OCI-LY7 (cell line): Measurements from ENCODE around the gene ZNF469. TPM values are rescaled to one million over a fixed set of nuclear protein-coding genes. Genes with fewer than 3 reads are reported as not detected.

Source experiments
- BruUV-seq: library from RNA; stranded (reverse); fragments of 400-500 nt; replicated peaks from 2 replicates; lab custom pipeline; 2021; lab: Mats Ljungman, UMichigan
- CTCF ChIA-PET: fragments of 300-600 bp; sonication (Branson Sonifier 250); formaldehyde crosslinking; loops from one replicate; lab custom pipeline; 2022; ENCODE audit warnings: antibody characterized with exemption; ENCODE audit not compliant: unreplicated experiment; lab: Charles Lee
- POLR2A ChIA-PET: fragments of 300-600 bp; sonication (Branson Sonifier 250); formaldehyde crosslinking; loops from one replicate; lab custom pipeline; 2022; ENCODE audit warnings: antibody characterized with exemption; lab: Charles Lee
- DNase-seq: peaks from one replicate; pipeline ENCODE4 v3.0.0-alpha.2; 2015; ENCODE audit warnings: low spot score
- H2AFZ ChIP-seq: fragments of 200-600 bp; sonication (generic), shearing (Covaris generic); 2 replicates; pipeline ENCODE4 v1.6.1; 2014; ENCODE audit warnings: mild to moderate bottlenecking, antibody characterized with exemption, low read length, moderate library complexity
- H3K27ac ChIP-seq: fragments of 200-600 bp; sonication (generic); 2 replicates; pipeline ENCODE4 v1.5.1; 2014; ENCODE audit warnings: mixed run types, low read depth, mild to moderate bottlenecking, moderate library complexity, low read length, inconsistent platforms; ENCODE audit not compliant: poor library complexity, severe bottlenecking
- H3K36me3 ChIP-seq: fragments of 200-600 bp; sonication (generic); 2 replicates; pipeline ENCODE4 v1.6.1; 2014; ENCODE audit warnings: mild to moderate bottlenecking, antibody characterized with exemption, low read length, moderate library complexity, mixed read lengths; ENCODE audit not compliant: insufficient read depth
- H3K4me1 ChIP-seq: fragments of 200-600 bp; sonication (generic); 2 replicates; pipeline ENCODE4 v1.5.1; 2014; ENCODE audit warnings: mild to moderate bottlenecking, low read length; ENCODE audit not compliant: insufficient read depth, poor library complexity, severe bottlenecking
- H3K4me2 ChIP-seq: fragments of 200-600 bp; sonication (generic); 2 replicates; pipeline ENCODE4 v1.6.1; 2014; ENCODE audit warnings: mild to moderate bottlenecking, low read length
- H3K4me3 ChIP-seq: fragments of 200-600 bp; sonication (generic); 2 replicates; pipeline ENCODE4 v1.5.1; 2014; ENCODE audit warnings: mild to moderate bottlenecking, low read depth, low read length; ENCODE audit not compliant: poor library complexity, severe bottlenecking
- H3K79me2 ChIP-seq: fragments of 200-600 bp; sonication (generic); 2 replicates; pipeline ENCODE4 v1.6.1; 2016; ENCODE audit warnings: low read depth, mild to moderate bottlenecking, low read length, moderate library complexity, mixed read lengths; ENCODE audit not compliant: insufficient read depth
- H3K9me2 ChIP-seq: fragments of 200-600 bp; sonication (generic); 2 replicates; pipeline ENCODE4 v1.6.1; 2016; ENCODE audit warnings: mild to moderate bottlenecking, low read length, mixed read lengths; ENCODE audit not compliant: insufficient read depth
- H3K9me3 ChIP-seq: fragments of 200-600 bp; sonication (generic); 2 replicates; pipeline ENCODE4 v1.6.1; 2014; ENCODE audit warnings: mild to moderate bottlenecking, mixed run types, low read length, mixed read lengths
- H4K20me1 ChIP-seq: fragments of 200-600 bp; sonication (generic); 2 replicates; pipeline ENCODE4 v1.6.1; 2014; ENCODE audit warnings: mild to moderate bottlenecking, antibody characterized with exemption, low read length, moderate library complexity, mixed read lengths; ENCODE audit not compliant: insufficient read depth
- EZH2phosphoT487 ChIP-seq: fragments of 200-600 bp; sonication (generic); IDR thresholded peaks from 2 replicates; pipeline ENCODE4 v1.6.1; 2018; ENCODE audit warnings: low read depth, borderline replicate concordance, mild to moderate bottlenecking, mixed run types, antibody characterized with exemption, low read length, moderate library complexity, mixed read lengths
- intact Hi-C: fragments of 100-400 bp; cut with micrococcal nuclease; formaldehyde crosslinking; loops from one replicate; pipeline ENCODE4 v1.10.0; 2022; ENCODE audit not compliant: unreplicated experiment
- total RNA-seq, 2 experiments: library from RNA; depleted of rRNA in 1 of 2; stranded (reverse); fragments of >200 nt in 1 of 2; shearing (Covaris generic) in 1 of 2; gene quantifications; 2 replicates each; pipeline ENCODE4 v1.2.3, GENCODE V29; 2014 to 2022
- TF ChIP-seq, protein P1 (sequence below): fragments of 200-600 bp; sonication (generic); conservative IDR thresholded peaks from 2 replicates; pipeline ENCODE4 v1.5.1; 2014; ENCODE audit warnings: mild to moderate bottlenecking, antibody characterized with exemption, low read length, moderate library complexity, mixed read lengths

Gene ZNF469
- total RNA-seq, 2 experiments from 2014 or later = under 0.01 TPM; not detected in 1

DNA sequence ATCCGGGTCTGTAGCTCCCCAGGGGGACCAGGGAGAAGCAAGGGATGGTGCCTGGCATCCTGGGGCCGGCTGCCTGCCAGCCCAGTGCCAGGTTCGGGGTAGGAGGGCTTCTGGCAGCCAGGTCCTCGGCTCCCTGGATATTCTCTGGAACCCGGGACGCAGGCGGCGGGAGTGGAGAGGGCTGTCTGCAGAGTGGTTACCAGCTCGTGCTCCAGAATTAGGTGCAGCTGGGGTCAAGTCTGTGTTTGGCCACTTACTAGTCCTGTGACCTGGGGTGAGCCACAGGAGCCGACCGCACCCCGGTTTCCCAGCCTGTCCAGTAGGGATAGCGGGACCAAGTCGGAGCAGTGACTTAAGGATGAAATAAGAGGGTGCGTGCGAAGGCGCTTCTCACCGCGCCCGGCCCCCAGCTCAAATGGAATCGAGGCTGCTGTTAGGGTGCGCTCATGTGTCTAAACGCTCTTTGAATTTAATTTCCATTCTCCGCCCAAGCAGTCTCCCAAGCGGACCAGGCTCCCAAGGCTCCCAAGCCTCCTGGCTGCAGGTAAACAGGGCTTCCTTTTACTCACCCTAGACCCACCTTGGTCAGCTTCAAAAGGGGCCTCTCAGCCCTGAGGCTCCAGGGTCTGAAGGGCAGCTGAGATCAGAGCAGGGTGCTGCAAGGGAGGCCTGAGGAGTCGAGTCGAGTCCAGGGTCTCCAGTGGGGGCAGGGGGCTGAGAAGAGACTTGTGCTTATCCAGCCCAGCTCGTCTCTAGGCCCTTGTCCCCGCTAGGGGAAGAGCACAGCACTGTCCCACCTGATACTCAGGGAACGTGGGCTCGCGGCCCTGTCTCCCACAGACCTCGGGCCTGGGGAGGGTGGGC is 28.3 kb upstream of the ZNF469 start:
- no peak overlapping the region for H3K4me3 ChIP-seq
- ChIA-PET POLR2A (no interaction called here), CTCF (no interaction called here)
- no peak for TF ChIP-seq EZH2phosphoT487
- TF ChIP-seq, protein P1, sequence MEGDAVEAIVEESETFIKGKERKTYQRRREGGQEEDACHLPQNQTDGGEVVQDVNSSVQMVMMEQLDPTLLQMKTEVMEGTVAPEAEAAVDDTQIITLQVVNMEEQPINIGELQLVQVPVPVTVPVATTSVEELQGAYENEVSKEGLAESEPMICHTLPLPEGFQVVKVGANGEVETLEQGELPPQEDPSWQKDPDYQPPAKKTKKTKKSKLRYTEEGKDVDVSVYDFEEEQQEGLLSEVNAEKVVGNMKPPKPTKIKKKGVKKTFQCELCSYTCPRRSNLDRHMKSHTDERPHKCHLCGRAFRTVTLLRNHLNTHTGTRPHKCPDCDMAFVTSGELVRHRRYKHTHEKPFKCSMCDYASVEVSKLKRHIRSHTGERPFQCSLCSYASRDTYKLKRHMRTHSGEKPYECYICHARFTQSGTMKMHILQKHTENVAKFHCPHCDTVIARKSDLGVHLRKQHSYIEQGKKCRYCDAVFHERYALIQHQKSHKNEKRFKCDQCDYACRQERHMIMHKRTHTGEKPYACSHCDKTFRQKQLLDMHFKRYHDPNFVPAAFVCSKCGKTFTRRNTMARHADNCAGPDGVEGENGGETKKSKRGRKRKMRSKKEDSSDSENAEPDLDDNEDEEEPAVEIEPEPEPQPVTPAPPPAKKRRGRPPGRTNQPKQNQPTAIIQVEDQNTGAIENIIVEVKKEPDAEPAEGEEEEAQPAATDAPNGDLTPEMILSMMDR = no peak
- H3K4me1 ChIP-seq = peaks cover 2% of the 10 kb centered on the region
- no peaks in the 10 kb centered on the region for H3K79me2 ChIP-seq
- no peak overlapping the region for H3K4me2 ChIP-seq
- no TSS peak for BruUV-seq
- no peaks in the 10 kb centered on the region for H3K9me2 ChIP-seq
- H2AFZ ChIP-seq = no peak overlapping the region
- H3K9me3 ChIP-seq = no peaks in the 10 kb centered on the region
- DNase-seq = no peak
- H3K36me3 ChIP-seq = no peaks in the 10 kb centered on the region
- H4K20me1 ChIP-seq = no peaks in the 10 kb centered on the region
- no peak overlapping the region for H3K27ac ChIP-seq
- intact Hi-C loops = no loop called here

DNA sequence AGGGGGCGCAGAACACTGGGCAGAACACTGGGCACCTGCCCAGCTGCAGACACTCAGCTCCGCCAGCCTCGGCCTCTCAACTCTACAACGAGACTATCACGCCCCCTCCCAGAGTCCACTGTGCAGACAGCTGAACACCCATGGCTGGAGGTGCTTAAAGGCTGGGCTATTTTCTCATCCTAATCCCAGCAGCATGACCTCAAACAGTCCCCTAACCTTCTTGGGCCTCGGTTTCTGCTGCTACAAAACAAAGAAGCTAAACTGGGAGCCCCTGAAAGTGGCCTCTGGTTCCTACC is 27.7 kb upstream of the ZNF469 start:
- Histone ChIP-seq H3K9me2 (no peaks in the 10 kb centered on the region), H3K79me2 (no peaks in the 10 kb centered on the region)
- POLR2A ChIA-PET = no interaction called here

More for the DNA sequence above, 27.7 kb upstream of the ZNF469 start:
- Histone ChIP-seq H3K9me3 (no peaks in the 10 kb centered on the region), H2AFZ (no peak overlapping the region), H3K4me1 (peaks cover 2% of the 10 kb centered on the region), H3K4me2 (no peak overlapping the region), H4K20me1 (no peaks in the 10 kb centered on the region), H3K4me3 (no peak overlapping the region), H3K27ac (no peak overlapping the region), H3K36me3 (no peaks in the 10 kb centered on the region)
- CTCF ChIA-PET = no interaction called here
- intact Hi-C loops = no loop called here
- TF ChIP-seq, protein P1 = no peak
- BruUV-seq = no TSS peak
- no peak for DNase-seq
